Peyer's patch (tissue), 4 donors: ENCODE data around the gene TBC1D2.

Source experiments
- CTCF ChIP-seq, 6 experiments: fragments of 450-650 bp in 4 of 6; fragments of 200-600 bp in 2 of 6; sonication (generic) in 1 of 6; IDR thresholded peaks; one replicate each; pipeline ENCODE4 v1.5.1; 2017 to 2019; ENCODE audit warnings: antibody characterized with exemption in 6 of 6, mild to moderate bottlenecking in 3 of 6, moderate library complexity in 1 of 6
- POLR2A ChIP-seq, 2 donors: fragments of 450-650 bp; IDR thresholded peaks; one replicate each; pipeline ENCODE4 v1.5.1; 2017; ENCODE audit warnings: antibody characterized with exemption in 2 of 2, mild to moderate bottlenecking in 2 of 2, moderate library complexity in 2 of 2

DNA sequence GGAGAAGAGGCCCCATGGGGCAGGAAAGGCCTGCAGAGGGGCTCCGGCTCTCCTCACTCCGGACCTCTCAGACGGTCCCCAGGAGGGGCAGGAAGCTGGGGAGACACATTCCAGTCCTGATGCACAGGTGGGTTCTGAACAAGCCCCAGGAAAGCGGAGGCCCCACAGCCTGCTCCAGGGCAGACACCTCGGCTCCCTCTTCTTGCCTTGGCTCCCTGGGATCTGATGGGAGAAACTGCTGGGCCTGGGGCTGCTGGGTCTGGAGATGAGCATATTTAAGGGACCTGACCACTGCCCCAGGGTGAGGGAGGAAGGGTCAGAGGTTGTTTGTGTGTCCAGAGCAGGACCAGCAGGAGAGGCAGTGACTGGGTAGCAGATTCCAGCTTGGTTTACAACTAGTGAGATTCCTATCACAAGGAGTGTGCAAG lies 64.3 kb downstream of the TBC1D2 start:
- TF ChIP-seq CTCF (IDR thresholded peaks at IDR 0.05): no peak
- no peak for TF ChIP-seq POLR2A (IDR thresholded peaks at IDR 0.05)
